Dermis microvascular lymphatic vessel endothelial cell (primary cell): ENCODE measurements around the gene NDEL1. TPM values are rescaled to one million over a fixed set of nuclear protein-coding genes. Genes with fewer than 3 reads are reported as not detected.
"Not testable (repeated sequence)": the region's sequence is repeated elsewhere in the genome, so short reads cannot be mapped to it uniquely, and the experiment has no call there.

Source experiments
- DNase-seq, 2 donors: peaks; one replicate each; pipeline versions ENCODE4 v3.0.0 to v3.0.0-alpha.2; 2010; ENCODE audit warnings: low read depth in 2 of 2
- total RNA-seq: library from RNA; depleted of rRNA; stranded (reverse); fragments of >200 nt; gene quantifications from 2 replicates; pipeline ENCODE4 v1.2.1, GENCODE V29; 2014

NDEL1 gene, protein sequence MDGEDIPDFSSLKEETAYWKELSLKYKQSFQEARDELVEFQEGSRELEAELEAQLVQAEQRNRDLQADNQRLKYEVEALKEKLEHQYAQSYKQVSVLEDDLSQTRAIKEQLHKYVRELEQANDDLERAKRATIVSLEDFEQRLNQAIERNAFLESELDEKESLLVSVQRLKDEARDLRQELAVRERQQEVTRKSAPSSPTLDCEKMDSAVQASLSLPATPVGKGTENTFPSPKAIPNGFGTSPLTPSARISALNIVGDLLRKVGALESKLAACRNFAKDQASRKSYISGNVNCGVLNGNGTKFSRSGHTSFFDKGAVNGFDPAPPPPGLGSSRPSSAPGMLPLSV
- 25.0 and 35.5 TPM in 2 replicates for total RNA-seq

DNA sequence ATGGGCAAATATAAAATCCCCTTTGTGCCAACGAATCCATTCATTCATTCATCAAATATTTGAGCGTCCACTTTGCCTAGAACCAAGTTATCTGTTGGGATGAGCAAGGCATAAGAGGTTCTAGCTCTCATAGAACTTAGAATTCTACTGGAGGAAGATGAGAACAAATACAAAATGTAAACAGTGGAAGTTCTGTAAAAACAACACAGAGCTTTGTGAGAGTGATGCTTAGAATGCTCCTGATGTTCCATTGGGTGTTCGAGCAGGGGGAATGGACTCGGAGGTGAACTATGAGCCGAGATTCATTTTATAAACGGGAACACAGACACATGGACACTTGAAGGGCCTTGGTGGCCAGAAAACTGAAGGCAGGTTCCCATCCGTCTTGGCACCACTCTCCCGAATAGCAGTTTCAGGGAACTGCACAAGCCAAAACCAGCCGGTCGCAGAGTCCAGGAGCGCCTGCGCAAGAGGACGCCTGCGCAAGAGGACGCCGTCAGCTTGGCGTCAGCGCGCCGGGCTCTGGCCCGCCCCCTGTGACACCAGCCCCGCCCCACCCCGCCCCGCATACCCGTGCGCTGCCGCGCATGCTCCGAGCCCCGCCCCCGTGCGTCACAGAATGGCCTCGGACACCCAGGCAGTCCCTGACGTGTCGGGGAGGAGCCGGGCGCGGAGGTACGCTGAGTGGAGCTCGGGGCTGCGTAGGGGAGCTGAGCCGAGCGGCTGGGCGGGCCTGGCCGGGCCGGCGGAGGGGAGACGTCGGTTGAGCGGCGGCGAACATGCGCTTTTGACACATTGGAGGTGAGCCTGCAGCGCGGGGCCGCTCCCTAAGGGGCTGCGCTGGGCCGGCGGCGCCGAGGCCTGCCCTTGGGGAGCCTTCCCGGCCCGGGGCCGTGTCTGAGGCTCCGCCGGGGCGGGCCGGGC, at the start of gene NDEL1:
Gene NDEL1 (plus strand): TSS at position 640 of the 924 bp plus-strand sequence. CDS start 8,388 bp downstream, outside the sequence.
- peak; percentile 92 to 98 for DNase-seq

DNA sequence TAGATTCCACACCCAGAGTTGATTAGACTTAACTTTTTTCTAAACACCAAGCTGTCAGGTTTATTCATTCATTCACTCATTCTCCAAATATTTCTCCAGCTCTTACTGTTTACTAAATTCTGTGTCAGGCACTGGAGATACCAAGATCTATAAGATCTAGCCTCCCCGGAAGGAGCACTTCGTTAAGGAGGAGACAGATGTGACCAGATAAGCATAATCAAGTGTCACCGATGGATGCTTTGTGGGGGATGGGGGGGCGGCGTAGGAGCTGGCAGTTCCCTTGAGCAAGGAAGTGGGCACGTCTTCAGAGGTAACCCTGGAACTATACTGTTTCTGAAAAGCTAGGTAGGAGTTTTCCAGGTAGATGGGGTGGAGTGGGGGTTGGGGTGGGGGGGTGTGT, 48.8 kb upstream of the NDEL1 start:
- DNase-seq, result no peak

DNA sequence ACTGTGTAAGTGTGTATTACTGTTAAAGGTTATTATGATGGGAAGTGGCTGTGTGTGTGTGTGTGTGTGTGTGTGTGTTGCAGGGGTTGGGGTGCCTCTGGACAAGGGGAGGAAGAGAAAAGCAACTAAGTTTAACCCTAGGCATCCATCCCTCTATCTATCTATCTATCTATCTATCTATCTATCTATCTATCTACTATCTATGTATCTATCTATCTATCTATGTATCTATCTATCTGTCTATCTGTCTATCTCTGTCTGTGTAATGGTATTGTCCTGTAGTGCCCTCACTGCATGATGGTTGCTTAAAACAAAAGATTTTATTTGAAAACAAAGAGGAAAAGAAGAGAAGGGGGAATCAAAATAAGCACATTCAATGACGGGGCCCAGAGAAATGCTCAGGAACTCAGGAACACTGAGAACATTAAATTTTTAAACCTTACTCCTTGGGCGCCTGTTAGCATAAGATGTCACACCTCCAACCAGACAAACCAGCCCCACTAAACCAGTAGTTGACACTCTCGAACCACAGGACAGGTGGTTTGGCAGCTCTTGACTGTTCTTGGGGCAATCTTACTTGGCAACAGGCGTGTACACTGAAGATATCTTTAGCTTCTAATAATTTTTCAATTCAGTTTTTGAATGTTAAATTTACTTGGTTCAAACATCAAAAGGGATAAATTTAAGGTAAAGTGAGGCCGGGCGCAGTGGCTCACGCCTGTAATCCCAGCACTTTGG, 47.6 kb upstream of the NDEL1 start:
- DNase-seq, result no peak

DNA sequence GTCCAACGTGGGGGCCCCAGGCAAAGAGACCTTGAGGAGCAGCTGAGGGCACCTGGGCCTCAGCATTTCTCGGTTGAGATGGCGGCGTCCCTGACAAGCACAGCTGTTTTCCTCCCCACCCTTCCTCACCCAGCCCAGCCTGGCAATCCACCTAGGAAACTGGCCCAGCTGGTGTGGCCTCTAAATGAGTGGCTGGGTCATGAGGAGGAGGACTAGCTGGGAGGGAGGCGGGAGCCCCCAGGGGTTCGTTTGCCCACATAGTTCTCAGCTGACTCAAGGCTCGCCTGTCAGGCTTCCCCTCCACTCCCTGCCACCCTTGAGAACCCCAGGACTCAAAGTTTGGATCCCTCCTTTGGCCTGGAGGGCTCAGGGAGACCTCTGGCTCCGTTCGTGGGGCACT, 44.0 kb upstream of the NDEL1 start:
- DNase-seq, result no peak

DNA sequence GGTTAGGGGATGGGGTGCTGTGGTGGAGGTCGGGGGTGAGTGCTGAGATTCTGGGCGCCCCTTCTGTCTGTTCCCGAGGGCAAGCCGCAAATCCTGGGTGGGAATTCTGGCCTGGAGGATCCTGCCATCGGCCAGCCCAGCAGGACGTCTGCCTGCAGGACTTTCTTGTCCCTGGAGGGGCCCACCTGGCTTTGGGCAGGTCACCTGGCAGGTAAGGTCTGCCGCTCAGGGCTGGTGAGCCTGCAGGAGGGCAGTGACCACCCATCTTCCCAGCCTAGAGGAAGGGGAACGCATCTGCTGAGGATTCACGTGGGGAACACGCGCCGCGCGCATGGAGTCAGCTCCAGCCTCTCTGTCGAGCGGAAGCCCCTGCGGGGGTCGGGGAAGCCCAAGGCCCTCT, 43.4 kb upstream of the NDEL1 start:
- DNase-seq, result no peak

DNA sequence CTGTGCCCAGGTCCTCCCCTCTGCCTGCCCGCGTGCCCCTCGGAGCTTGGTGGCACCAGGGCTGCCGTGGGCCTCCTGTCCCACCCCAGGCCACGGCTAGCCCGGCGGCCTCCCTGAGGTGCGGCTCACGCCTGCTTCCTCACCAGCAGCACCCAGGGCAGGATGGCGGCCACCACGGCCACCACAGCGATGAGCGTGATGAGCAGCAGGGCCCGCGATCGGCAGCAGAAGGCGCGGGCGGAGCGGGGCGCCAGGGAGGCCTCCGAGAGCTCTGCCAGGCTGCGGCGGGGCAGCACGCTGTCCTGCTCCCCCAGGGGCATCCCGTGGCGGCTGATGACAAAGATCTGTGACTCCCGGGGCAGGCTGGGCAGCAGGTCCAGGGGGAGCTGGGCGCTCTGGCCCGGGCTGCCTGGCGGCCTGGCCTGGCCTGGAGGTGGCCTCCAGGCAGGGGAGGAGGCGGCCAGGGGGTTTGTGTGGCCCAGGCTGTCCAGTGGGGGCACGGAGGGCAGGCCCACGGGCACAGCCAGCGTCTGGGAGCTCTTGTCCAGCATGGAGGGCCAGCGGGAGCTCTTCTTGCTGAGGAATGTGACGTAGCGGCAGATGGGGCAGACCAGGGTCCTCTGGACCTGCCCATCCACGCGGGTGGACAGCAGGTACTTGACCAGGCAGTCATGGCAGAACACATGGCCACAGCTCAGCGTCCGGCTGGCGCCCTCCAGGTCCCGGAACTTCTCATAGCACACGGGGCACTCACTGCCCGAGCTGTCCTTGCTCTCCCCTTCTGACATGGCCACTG, 42.8 kb upstream of the NDEL1 start:
- no peak for DNase-seq

DNA sequence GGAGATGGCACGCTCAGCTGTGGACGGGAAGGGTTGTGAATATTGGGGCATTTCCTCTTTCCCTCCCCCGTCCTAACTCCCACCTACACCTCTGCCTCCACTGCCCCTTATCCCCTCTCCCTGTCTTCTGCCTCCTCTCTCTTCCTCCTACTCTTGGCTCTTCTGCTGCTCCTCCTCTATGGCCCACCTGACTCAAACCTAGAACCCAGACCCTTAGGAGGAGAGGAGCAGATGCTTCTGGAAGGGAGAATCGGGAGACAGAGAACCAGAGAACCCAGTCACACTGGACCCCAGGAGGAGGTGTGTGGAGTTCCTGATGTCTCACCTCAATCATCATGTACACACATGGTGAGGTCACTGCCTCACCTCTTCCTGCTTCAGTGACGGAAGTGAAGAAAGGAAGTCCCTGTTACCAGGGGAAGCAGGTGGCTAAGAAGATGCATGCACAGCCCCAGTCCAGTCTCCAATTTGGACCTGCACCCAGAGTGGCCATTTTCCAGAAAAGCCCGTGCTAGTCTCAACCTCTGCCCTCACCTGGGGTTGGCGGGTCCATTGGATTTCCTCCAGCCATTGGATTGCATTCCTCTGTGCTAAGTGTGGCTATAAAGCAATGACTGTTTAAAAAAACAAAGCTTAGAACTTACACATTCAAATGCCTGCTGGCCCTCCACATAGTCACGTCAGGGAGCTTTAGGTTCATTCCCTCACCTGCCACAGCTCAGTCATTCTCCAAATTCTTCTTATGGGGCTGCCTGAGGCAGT, 42.0 kb upstream of the NDEL1 start:
- peak; percentile 33 to 74 for DNase-seq

DNA sequence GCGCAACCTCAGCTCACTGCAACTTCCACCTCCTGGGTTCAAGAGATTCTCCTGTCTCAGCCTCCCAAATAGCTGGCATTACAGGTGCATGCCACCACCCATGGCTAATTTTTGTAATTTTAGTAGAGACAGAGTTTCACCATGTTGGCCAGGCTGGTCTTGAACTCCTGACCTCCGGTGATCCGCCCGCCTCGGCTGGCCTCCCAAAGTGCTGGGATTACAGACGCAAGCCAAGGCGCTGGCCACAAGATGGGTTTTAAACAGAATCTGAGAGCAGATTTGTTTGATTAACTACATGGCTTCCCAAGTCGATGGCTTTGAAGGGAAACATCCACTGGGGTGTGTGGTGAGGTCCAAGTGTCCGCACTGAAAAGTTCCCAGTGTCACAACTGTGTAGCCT, 41.2 kb upstream of the NDEL1 start:
- DNase-seq, result not testable (repeated sequence)

DNA sequence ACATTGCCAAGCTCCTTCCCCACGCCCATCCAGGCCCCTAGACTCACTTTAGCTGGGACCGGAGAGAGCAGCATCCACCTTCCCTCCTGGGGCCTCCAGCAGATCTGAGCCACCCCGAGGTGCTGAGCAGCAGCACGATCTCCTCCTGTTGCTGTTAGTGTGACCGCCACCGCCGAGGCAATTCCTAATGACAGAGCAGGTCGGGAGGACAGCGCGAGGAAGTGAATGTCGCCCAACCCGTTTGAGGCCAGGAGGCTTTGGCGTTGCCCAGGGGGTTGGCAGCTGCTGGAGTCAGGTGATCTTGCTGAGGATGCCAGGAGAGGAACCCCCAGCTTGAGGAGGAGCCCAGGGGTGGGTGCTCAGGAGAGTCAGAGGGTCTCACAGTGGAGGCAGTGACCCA, 38.0 kb upstream of the NDEL1 start, which contains the start of gene RNF222:
Gene RNF222 (minus strand): TSS at position 192 of the 400 bp plus-strand sequence. CDS start 4,366 bp downstream, outside the sequence.
- DNase-seq, result no peak

DNA sequence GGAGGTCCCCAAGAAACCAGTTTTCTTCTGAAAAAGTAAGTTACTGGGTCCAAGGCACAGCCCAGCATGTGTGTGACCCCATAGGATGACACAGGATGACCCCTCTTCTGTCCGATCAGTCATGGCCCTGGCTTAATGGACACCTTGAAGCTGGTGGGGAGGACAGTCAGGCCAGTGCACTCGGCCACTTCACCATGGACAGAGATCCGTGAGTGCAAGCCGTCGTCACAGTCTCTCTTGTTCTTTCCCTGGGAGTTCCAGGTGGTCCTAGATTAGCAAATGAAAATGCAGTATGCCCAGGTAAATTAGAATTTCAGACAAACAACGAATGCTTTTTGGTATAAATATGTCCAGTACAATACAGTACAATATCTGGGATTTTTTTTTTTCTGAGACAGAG, 36.7 kb upstream of the NDEL1 start:
- DNase-seq, result no peak

DNA sequence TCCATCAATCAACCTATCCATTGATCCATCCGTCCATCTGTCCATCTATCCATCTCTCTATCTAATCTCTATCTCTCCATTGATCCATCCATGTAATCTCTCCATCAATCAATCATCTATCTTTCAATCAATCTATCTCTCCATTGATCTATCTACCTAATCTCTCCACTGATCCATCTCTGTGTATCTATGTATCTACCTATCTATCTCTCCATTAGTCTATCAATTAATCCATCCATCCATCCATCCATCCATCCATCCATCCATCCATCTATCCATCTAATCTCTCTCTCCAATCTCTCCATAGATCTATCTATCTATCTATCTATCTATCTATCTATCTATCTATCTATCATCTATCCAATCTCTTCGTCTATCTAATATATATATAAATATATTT, 34.6 kb upstream of the NDEL1 start:
- DNase-seq, result no peak

DNA sequence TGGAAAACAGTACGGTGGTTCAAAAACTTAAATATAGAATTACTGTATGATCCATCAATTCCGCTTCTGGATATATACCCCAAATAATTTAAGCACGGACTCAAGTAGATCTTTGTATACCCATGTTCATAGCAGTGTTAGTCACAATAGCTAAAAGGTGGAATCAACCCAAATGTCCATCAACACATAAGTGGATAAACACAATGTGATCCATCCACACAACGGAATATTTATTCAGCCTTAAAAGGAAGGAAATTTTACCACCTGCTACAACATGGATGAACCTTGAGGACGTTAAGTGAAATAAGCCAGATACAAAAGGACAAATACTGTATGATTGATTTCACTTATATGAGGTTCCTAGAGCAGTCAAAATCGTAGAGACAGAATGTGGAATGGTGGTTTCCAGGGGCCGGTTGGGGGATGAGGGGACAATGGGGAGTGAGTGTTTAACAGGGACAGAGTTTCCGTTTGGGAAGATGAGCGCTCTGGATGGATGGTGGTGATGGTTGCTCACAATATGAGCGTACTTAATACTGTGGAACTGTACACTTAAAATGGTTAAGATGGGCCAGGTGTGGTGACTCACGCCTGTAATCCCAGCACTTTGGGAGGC, 32.7 kb upstream of the NDEL1 start:
- DNase-seq, result peak; percentile 95 to 96

DNA sequence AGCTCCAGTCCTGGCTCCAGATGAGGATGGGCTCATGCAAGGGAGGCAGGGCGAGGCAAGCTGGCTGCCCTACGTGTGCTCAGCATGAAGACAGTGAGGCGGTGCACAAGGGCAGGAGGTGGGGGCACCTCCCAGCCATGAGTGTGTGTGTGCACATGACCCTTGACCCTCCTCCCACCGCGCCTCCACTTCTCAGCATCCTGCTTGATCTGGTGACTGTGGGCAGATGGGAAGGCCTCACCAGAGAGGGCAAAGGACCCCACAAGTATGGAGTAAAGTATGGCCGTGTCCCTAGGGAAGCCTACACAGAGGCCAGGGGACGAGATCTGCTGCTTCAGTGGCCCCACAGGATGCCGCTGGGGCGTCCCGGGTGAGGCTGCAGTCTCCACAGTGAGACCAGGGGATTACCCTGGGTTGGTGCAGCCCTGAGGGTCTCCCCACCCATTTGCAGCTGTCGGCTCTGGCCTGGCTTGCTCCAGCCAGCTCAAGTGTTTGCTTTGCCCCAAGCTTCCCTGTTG, 30.1 kb upstream of the NDEL1 start:
- no peak for DNase-seq

DNA sequence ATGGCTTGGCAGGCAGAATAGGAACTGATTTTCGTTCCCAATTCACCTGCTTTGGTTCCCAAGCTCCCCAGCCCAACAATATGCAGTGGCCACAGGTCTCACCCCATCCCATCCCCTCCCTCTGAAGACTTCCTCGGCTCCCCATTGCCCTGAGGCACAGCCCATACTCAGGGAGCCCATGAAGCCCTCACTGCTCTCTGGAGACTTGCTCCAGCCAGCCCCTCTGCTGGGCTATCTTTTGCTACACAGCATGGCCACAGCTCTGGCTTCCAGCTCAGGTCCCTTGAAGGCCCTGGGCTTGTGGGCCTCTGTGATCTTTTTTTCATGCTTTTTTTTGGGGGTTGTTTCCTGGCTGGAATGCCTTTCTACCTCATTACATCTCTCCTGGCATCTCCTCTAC, 29.5 kb upstream of the NDEL1 start:
- no peak for DNase-seq

DNA sequence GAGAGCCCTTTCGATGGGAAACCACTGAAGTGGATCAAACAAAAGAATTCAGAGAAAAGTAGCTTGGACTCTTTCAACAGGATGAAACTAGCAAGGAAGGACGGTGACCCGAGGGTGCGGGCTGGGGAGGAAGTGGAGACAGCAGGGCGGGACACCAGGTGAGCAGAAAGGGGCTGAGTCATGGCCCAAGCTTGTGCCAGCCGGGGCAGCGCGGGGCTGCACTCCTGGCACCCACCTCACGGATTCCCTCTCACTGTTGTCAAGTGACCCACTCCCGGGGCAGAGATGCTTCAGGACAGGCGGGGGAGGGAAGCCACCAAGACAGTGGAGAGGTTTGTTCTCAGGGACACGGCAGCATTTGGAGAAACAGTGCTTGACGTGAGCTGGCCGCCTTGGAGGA, 27.3 kb upstream of the NDEL1 start:
- DNase-seq, result no peak

DNA sequence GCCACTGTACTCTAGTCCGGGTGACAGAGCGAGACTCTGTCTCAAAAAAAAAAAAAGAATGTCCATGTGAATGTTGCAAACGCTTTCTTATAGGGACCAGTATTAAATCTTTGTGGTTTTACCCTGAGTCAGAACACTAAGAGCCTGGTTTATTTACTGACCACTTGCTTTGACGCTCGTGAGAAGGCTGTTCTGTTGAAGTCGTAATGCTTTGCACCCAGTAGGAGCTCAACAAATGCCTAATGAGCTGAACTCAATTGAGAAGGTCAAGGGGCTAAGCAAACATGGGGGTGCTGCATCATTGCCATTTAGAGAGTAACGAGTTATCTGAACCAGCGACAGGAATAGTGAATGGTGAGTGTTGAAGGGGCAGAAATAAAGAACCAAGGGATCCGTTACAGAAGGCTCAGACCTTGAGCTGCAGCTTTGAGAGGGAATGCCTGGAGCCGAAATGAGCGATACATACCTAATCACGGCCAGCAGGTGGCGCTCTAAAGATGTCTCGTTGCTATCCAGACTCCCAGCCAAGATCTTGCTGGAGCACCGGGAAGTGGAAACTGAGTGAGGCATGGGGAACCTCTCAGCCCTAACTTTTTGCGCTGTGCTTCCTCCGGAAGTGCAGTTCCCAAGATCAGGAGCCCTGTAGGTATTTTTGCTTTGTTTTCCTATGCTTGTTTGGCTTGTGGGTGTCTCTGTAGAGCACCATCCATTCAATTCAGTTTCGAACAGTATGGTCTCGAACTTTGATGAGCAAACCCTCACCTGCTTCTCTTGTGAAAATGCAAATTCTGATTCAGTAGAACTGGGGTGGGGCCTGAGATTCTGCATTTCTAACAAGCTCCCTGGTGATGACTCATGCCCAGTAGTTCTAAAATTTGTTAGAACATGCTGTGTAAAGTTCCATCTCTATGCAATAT, 25.5 kb upstream of the NDEL1 start:
- DNase-seq, result peak; percentile 55 to 80

DNA sequence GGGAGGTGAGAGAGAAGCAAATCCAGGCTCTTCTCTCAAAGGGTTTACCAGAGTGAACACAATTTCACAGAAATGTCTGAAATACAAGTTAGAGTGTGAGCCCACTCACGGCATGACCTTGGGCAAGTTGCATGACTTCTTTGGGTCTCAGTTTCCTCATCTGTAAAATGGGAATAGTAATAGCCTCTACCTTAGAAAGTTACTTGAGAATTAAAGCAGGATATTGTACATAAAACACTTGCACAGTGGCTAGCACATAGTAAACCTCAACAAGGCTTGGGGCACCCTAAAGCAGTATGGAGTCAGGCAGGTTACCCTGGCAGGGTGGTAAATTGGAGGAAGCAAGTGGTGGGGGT, 24.8 kb upstream of the NDEL1 start:
- no peak for DNase-seq

DNA sequence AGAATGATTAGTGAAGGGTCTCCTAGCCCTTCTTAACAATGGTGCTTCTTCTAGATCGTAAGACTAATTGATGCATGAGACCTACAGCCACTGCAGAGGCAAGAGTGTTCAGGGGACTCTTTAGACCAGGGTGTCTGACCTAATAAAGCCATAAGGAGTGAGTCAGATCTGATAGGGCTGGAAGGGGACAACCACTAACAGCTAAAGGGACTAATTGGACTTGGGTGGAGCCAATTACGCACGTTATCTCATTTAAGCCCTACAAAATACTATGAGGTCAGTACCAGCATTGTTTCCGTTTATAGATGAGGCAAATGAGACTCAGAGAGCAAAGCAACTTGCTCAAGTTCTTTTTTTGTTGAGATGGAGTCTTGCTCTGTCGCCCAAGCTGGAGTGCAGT, 23.6 kb upstream of the NDEL1 start:
- no peak for DNase-seq

DNA sequence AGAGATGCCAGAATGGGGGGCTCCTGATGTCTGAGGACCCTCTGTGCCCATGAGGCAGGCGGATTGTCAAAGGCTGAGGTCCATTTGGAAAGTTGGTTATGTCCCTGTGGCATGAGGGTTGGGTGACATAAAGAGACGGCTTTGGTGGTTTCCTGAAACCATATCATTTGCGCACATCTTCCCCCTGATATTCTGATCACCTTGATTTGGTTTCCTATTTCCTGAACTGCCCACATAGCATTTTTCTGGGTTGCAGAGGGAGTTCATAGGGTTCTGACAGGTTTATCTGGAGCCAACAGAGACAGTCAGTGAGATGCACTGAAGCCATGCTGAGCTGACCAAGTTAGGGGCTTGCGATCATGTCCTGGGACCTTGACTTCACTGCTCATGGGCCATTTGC, 22.4 kb upstream of the NDEL1 start:
- DNase-seq, result no peak
